Gastroesophageal sphincter (tissue), 3 donors: Measurements from ENCODE around the gene BNIP5.

Experiments
- CTCF ChIP-seq, 4 experiments: fragments of 200-600 bp in 2 of 4; fragments of 450-650 bp in 2 of 4; sonication (generic) in 1 of 4; IDR thresholded peaks; one replicate each; pipeline ENCODE4 v1.5.1; 2017 to 2019; ENCODE audit warnings: antibody characterized with exemption in 4 of 4, mild to moderate bottlenecking in 2 of 4, moderate library complexity in 2 of 4
- POLR2A ChIP-seq, 2 donors: fragments of 450-650 bp; IDR thresholded peaks; one replicate each; pipeline ENCODE4 v1.6.1; 2017; ENCODE audit warnings: antibody characterized with exemption in 2 of 2, mild to moderate bottlenecking in 2 of 2, moderate library complexity in 1 of 2

- TF ChIP-seq CTCF (IDR thresholded peaks at IDR 0.05): no peak
- no peak for TF ChIP-seq POLR2A (IDR thresholded peaks at IDR 0.05)
Observed at GRCh38 chr6:36318690-36319435, 17.8 kb downstream of the BNIP5 start.
